ENCODE data around the gene DPEP1.

GRCh38 chr16:89629827-89630610, 16.6 kb downstream of the DPEP1 start:
- no peak for TF ChIP-seq EZH2 (IDR thresholded peaks at IDR 0.05; ENCODE audit: insufficient read depth, poor library complexity, severe bottlenecking)
- no peak for TF ChIP-seq EZH2phosphoT487 (IDR thresholded peaks at IDR 0.05; ENCODE audit: insufficient read depth, low read depth)
